WI38 (cell line): ENCODE measurements around the gene GRAP.

Experiments
- H3K4me3 ChIP-seq: 2 replicates; pipeline ENCODE4 v1.5.1; 2011; ENCODE audit warnings: low read depth, mild to moderate bottlenecking, control low read depth, low read length
- TF ChIP-seq, protein P1 (sequence below): IDR thresholded peaks from 2 replicates; pipeline ENCODE4 v1.5.1; 2012; ENCODE audit warnings: low read depth, mild to moderate bottlenecking, control low read depth, low read length

Gene GRAP

DNA sequence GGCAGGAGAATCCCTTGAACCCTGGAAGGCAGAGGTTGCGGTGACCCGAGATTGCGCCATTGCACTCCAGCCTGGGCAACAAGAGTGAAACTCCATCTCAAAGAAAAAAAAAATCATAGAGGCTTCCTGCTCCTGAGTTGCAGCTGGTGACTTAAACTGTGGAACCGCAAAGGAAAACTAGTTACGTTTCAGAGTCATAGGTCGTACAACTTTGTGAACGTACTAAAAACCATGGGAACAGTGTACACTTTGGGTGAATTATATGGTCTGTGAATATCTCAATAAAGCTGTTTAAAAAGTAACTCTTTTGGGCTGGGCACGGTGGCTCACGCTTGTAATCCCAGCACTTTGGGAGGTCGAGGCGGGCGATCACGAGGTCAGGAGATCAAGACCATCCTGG is 71.2 kb downstream of the GRAP start:
- TF ChIP-seq, protein P1, sequence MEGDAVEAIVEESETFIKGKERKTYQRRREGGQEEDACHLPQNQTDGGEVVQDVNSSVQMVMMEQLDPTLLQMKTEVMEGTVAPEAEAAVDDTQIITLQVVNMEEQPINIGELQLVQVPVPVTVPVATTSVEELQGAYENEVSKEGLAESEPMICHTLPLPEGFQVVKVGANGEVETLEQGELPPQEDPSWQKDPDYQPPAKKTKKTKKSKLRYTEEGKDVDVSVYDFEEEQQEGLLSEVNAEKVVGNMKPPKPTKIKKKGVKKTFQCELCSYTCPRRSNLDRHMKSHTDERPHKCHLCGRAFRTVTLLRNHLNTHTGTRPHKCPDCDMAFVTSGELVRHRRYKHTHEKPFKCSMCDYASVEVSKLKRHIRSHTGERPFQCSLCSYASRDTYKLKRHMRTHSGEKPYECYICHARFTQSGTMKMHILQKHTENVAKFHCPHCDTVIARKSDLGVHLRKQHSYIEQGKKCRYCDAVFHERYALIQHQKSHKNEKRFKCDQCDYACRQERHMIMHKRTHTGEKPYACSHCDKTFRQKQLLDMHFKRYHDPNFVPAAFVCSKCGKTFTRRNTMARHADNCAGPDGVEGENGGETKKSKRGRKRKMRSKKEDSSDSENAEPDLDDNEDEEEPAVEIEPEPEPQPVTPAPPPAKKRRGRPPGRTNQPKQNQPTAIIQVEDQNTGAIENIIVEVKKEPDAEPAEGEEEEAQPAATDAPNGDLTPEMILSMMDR, result no peak
- no peak overlapping the region for H3K4me3 ChIP-seq

DNA sequence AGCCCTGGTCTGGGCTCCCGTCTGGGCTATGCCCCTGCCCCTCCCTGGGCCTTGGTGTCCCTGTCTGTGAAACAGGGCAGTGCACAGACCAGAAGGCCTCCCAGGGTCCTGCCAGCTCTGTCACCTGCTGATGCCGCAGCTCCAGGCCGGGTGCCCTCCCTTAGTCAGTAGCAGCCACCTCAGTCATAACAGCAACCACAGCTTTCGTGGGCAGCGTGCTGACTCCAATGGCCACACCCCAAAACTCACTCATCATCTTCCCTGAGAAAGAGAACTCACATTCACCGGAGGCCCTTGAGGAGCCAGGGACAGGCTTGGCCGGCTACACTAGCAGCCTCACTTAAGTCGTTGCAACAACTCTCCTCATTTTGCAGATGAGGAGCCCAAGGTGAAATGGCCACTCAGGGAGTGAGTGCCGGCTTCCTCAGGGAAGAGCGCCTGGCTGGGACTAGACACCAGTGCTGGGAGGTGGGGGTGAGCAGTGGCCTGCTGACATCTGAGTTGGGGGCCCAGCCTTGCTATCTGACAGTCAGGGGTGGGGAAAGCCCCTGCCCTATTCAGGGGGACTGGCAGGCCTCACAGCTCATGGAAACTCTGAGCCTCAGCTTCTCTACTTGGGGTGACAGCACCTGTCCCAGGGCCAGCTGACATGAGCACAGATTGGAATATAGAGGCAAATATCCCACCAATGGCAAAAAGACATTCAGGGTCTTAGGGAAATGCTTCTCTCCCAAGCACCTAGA is 72.2 kb downstream of the GRAP start:
- H3K4me3 ChIP-seq, result no peak overlapping the region
- TF ChIP-seq, protein P1, result no peak

DNA sequence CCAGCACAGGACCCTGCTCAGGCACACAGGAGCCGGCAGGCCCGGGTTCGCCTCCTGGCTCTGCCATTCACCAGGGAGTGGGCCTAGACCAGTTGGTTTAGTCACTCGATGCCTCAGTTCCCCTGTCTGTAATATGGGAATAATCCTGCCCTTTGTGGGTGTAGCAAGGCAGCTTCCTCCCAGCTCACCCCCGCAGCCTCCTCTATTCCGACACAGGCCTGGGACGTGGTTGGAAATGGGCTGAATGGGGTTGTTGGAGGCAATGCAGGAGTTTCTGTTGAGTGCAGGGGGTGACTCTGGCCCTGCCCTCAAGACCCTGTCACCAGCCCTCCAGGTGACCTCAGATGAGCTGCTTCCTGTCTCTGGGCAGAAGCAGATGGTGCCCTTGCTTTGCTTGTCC is 75.0 kb downstream of the GRAP start:
- no peak overlapping the region for H3K4me3 ChIP-seq
- TF ChIP-seq, protein P1, result no peak
